HG02840 (cell line): ENCODE measurements around the gene CCDC187.

Experiments
- ATAC-seq: cut with Tn5 transposase; IDR thresholded peaks from one replicate; pipeline ENCODE4 v1.9.1; 2021; ENCODE audit warnings: mild to moderate bottlenecking, moderate library complexity, moderate number of reproducible peaks; ENCODE audit not compliant: unreplicated experiment, low FRiP score

CCDC187 gene

GRCh38 chr9:136300866-136301265 is 3.0 kb downstream of the CCDC187 start:
- no peak for ATAC-seq

GRCh38 chr9:136300016-136300545 is 3.8 kb downstream of the CCDC187 start:
- no peak for ATAC-seq

GRCh38 chr9:136299541-136299940 is 4.4 kb downstream of the CCDC187 start:
- no peak for ATAC-seq

- ATAC-seq = no peak
Measured at GRCh38 chr9:136299116-136299515, 4.8 kb downstream of the CCDC187 start.

GRCh38 chr9:136297766-136298735 is 5.8 kb downstream of the CCDC187 start:
- no peak for ATAC-seq

GRCh38 chr9:136297016-136297691 is 6.7 kb downstream of the CCDC187 start:
- ATAC-seq = no peak

- ATAC-seq = no peak
Measured at GRCh38 chr9:136296434-136297015, 7.4 kb downstream of the CCDC187 start.

- no peak for ATAC-seq
Measured at GRCh38 chr9:136295542-136296433, 8.1 kb downstream of the CCDC187 start.

- ATAC-seq = no peak
Measured at GRCh38 chr9:136295055-136295454, 8.8 kb downstream of the CCDC187 start.

- no peak for ATAC-seq
Measured at GRCh38 chr9:136294437-136294836, 9.5 kb downstream of the CCDC187 start.

- no peak for ATAC-seq
Measured at GRCh38 chr9:136293476-136294077, 10.3 kb downstream of the CCDC187 start.

GRCh38 chr9:136292591-136293448 is 11.1 kb downstream of the CCDC187 start:
- no peak for ATAC-seq

- ATAC-seq = no peak
Measured at GRCh38 chr9:136292026-136292538, 11.8 kb downstream of the CCDC187 start.

- ATAC-seq = no peak
Measured at GRCh38 chr9:136291306-136292025, 12.4 kb downstream of the CCDC187 start.

GRCh38 chr9:136290508-136291000 is 13.3 kb downstream of the CCDC187 start:
- no peak for ATAC-seq

GRCh38 chr9:136289651-136290507 is 14.0 kb downstream of the CCDC187 start:
- ATAC-seq = no peak
